ENCODE measurements around the gene PDGFRB.
A peak's percentile ranks its signal among the peaks of the same experiment; 100 is the strongest.

DNA sequence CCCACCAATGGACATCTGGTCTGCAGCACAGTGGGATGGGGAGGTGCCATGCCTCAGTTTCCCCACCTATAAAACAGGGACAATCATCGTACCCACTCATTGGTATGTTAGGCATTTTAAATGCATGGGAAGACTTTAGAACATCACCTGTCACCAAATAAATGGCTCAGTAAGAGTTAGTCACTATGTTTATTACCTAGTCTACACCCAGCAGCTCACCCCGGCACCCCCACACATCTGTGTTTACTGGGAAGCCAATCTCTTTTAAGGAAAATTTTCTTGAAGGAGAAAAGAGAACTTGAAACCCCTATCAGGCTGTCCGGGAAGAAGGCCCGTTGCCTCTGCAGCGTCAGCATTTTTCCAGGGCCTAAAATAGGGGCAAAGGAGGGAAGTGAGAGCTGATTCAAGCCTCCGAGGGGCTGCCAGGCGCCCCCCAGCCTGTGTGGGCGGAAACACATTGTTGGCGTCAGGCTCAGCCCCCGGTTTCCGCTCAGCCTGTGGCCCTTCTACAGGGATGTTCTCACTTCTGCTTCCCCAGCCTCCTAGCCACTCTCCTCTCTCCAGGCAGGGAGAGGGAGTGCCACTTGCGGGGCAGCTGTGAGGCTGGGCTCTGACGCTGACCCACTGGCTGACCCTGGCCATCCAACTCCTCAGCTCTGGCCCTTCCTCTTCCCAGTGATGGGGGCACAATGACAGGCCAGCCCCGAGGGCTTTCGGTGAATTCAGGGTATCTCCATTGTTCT is 73.9 kb downstream of the PDGFRB start:
- no peak for TF ChIP-seq CTCF (IDR thresholded peaks at IDR 0.05)
- peak; percentile 27 for TF ChIP-seq POLR2A (IDR thresholded peaks at IDR 0.05)

All from right lobe of liver (tissue), 4 donors.